GM23248 (cell line): ENCODE data around the gene COL7A1. TPM values are rescaled to one million over a fixed set of nuclear protein-coding genes. Genes with fewer than 3 reads are reported as not detected.
"Not testable (repeated sequence)": the region's sequence is repeated elsewhere in the genome, so short reads cannot be mapped to it uniquely, and the experiment has no call there.

ENCODE experiments used
- DNase-seq: peaks from one replicate; pipeline ENCODE4 v3.0.0-alpha.2; 2015
- H2AFZ ChIP-seq: fragments of 200-600 bp; sonication (generic); 2 replicates; pipeline ENCODE4 v1.6.1; 2016; ENCODE audit warnings: antibody characterized with exemption
- H3F3A ChIP-seq: fragments of 200-600 bp; sonication (generic); 2 replicates; pipeline ENCODE4 v1.6.1; 2016; ENCODE audit warnings: mild to moderate bottlenecking, antibody characterized with exemption, mixed run types; ENCODE audit not compliant: insufficient read depth
- H3K27ac ChIP-seq: fragments of 200-600 bp; sonication (generic); 2 replicates; pipeline ENCODE4 v1.5.1; 2016; ENCODE audit warnings: mild to moderate bottlenecking
- H3K27me3 ChIP-seq: fragments of 200-600 bp; sonication (generic); replicated peaks from 2 replicates; pipeline ENCODE4 v1.6.1; 2016; ENCODE audit warnings: mild to moderate bottlenecking; ENCODE audit not compliant: insufficient read depth
- H3K36me3 ChIP-seq: fragments of 200-600 bp; sonication (generic); 2 replicates; pipeline ENCODE4 v1.6.1; 2016; ENCODE audit warnings: low read depth, mild to moderate bottlenecking
- H3K4me1 ChIP-seq: fragments of 200-600 bp; sonication (generic); 2 replicates; pipeline ENCODE4 v1.6.1; 2016; ENCODE audit warnings: mild to moderate bottlenecking; ENCODE audit not compliant: insufficient read depth
- H3K4me2 ChIP-seq: fragments of 200-600 bp; sonication (generic); one replicate; pipeline ENCODE4 v1.6.1; 2016; ENCODE audit warnings: mild to moderate bottlenecking; ENCODE audit not compliant: unreplicated experiment
- H3K4me3 ChIP-seq: fragments of 200-600 bp; sonication (generic); 2 replicates; pipeline ENCODE4 v1.5.1; 2016; ENCODE audit warnings: mild to moderate bottlenecking
- H3K79me2 ChIP-seq: fragments of 200-600 bp; sonication (generic); 2 replicates; pipeline ENCODE4 v1.6.1; 2016; ENCODE audit warnings: mild to moderate bottlenecking; ENCODE audit not compliant: insufficient read depth
- H3K9ac ChIP-seq: fragments of 200-600 bp; sonication (generic); 2 replicates; pipeline ENCODE4 v1.6.1; 2016; ENCODE audit warnings: mild to moderate bottlenecking
- H3K9me2 ChIP-seq: fragments of 200-600 bp; sonication (generic); 2 replicates; pipeline ENCODE4 v1.6.1; 2016; ENCODE audit warnings: mixed run types, mild to moderate bottlenecking, moderate library complexity; ENCODE audit not compliant: insufficient read depth
- H3K9me3 ChIP-seq: fragments of 200-600 bp; sonication (generic); one replicate; pipeline ENCODE4 v1.6.1; 2017; ENCODE audit warnings: low read depth
- H4K20me1 ChIP-seq: fragments of 200-600 bp; sonication (generic); 2 replicates; pipeline ENCODE4 v1.6.0; 2016; ENCODE audit not compliant: insufficient read depth
- EZH2 ChIP-seq: fragments of 200-600 bp; sonication (generic); IDR thresholded peaks from 2 replicates; pipeline ENCODE4 v1.6.1; 2018; ENCODE audit warnings: antibody characterized with exemption, mild to moderate bottlenecking; ENCODE audit not compliant: insufficient read depth, poor library complexity, severe bottlenecking
- EZH2phosphoT487 ChIP-seq: fragments of 200-600 bp; sonication (generic); IDR thresholded peaks from 2 replicates; pipeline ENCODE4 v1.6.1; 2018; ENCODE audit warnings: antibody characterized with exemption, moderate library complexity, mild to moderate bottlenecking, low read depth; ENCODE audit not compliant: insufficient read depth
- WGBS, 2 experiments: methylation state at CpG; one replicate each; pipeline ENCODE4 v1.1.6; 2015 to 2017; ENCODE audit warnings: low lambda C conversion rate in 2 of 2, low coverage in 1 of 2; ENCODE audit errors: missing lambda C conversion rate in 2 of 2; 5-methylcytosine and 5-hydroxymethylcytosine counted together
- in situ Hi-C: fragments of 300-500 bp; cut with MboI; formaldehyde crosslinking; loops from 2 replicates; pipeline ENCODE4 v1.15.0; 2020
- polyA plus RNA-seq: library from polyadenylated mRNA; unstranded; fragments of >200 nt; fragmentation: Nextera tagmentation; extraction: Ambion mirVana; gene quantifications from 2 replicates; pipeline ENCODE4 v1.2.1, GENCODE V29; 2016
- total RNA-seq: library from RNA; depleted of rRNA; stranded (reverse); fragments of >200 nt; shearing (Covaris generic); gene quantifications from 2 replicates; pipeline ENCODE4 v1.2.3, GENCODE V29; 2014

Gene COL7A1
- total and polyA plus RNA-seq, 2 experiments from 2014 or later, result 11.2 to 33.6 TPM

- H3K79me2 ChIP-seq, result no peaks in the 10 kb centered on the region
- no peaks in the 10 kb centered on the region for H3K9me2 ChIP-seq
- no peaks in the 10 kb centered on the region for H3K4me1 ChIP-seq
- DNase-seq, result no peak
- no peak overlapping the region for H3K9ac ChIP-seq
- H3K4me2 ChIP-seq, result no peak overlapping the region
- TF ChIP-seq EZH2phosphoT487 (no peak), EZH2 (no peak)
- peaks cover 15% of the 10 kb centered on the region; the same call in 1 of the 2 replicates for H3K36me3 ChIP-seq
- 96 to 97% methylated on average over 6 of the region's 6 CpGs for WGBS, 2 experiments
- no peaks in the 10 kb centered on the region for H3F3A ChIP-seq
- no peaks in the 10 kb centered on the region for H4K20me1 ChIP-seq
- H3K4me3 ChIP-seq, result no peak overlapping the region
- no peak overlapping the region for H2AFZ ChIP-seq
- in situ Hi-C loops, result no loop called here
- no peaks in the 10 kb centered on the region for H3K9me3 ChIP-seq
- no peaks in the 10 kb centered on the region for H3K27me3 ChIP-seq
- H3K27ac ChIP-seq, result no peak overlapping the region
These were observed 62.7 kb downstream of the COL7A1 start for GRCh38 chr3:48532271-48532976.

- DNase-seq, H3K27me3 ChIP-seq, H3K4me1 ChIP-seq, H3K9ac ChIP-seq, H3K79me2 ChIP-seq, H3K27ac ChIP-seq, H2AFZ ChIP-seq, H4K20me1 ChIP-seq, H3F3A ChIP-seq, H3K4me2 ChIP-seq, H3K4me3 ChIP-seq, H3K9me3 ChIP-seq, H3K9me2 ChIP-seq, in situ Hi-C loops: not testable (repeated sequence)
- H3K36me3 ChIP-seq, result peaks cover 15% of the 10 kb centered on the region; the same call in 1 of the 2 replicates
- 94 to 98% methylated on average over 4 of the region's 4 CpGs for WGBS, 2 experiments
These were observed 64.4 kb downstream of the COL7A1 start for GRCh38 chr3:48530701-48531100.

GRCh38 chr3:48528754-48529153 is 66.4 kb downstream of the COL7A1 start:
- H3K4me3 ChIP-seq, result no peak overlapping the region
- no peak overlapping the region for H3K27ac ChIP-seq
- H3K36me3 ChIP-seq, result peaks cover 9% of the 10 kb centered on the region; the same call in 1 of the 2 replicates
- H3K4me1 ChIP-seq, result no peaks in the 10 kb centered on the region
- no peaks in the 10 kb centered on the region for H3F3A ChIP-seq
- no peaks in the 10 kb centered on the region for H3K27me3 ChIP-seq
- H3K9me2 ChIP-seq, result no peaks in the 10 kb centered on the region
- in situ Hi-C loops, result no loop called here
- no peak for DNase-seq
- H3K9ac ChIP-seq, result no peak overlapping the region
- no peak overlapping the region for H2AFZ ChIP-seq
- no peaks in the 10 kb centered on the region for H3K79me2 ChIP-seq
- no peaks in the 10 kb centered on the region for H3K9me3 ChIP-seq
- TF ChIP-seq EZH2 (no peak), EZH2phosphoT487 (no peak)
- WGBS, 2 experiments, result 74 to 75% methylated on average over 3 of the region's 3 CpGs
- H4K20me1 ChIP-seq, result no peaks in the 10 kb centered on the region
- no peak overlapping the region for H3K4me2 ChIP-seq

GRCh38 chr3:48528048-48528447 is 67.1 kb downstream of the COL7A1 start:
- Histone ChIP-seq H3F3A (no peaks in the 10 kb centered on the region), H3K36me3 (peaks cover 9% of the 10 kb centered on the region; the same call in 1 of the 2 replicates), H3K4me1 (no peaks in the 10 kb centered on the region), H2AFZ (no peak overlapping the region), H3K4me2 (no peak overlapping the region), H3K9ac (no peak overlapping the region), H3K4me3 (no peak overlapping the region), H3K9me3 (no peaks in the 10 kb centered on the region), H3K79me2 (no peaks in the 10 kb centered on the region), H3K9me2 (no peaks in the 10 kb centered on the region), H4K20me1 (no peaks in the 10 kb centered on the region), H3K27me3 (no peaks in the 10 kb centered on the region), H3K27ac (no peak overlapping the region)
- DNase-seq, result no peak
- no peak for TF ChIP-seq EZH2phosphoT487
- TF ChIP-seq EZH2, result no peak
- 96% methylated on average over 9 of the region's 9 CpGs for WGBS, 2 experiments
- in situ Hi-C loops, result no loop called here

GRCh38 chr3:48524970-48525369 is 70.2 kb downstream of the COL7A1 start:
- H3K4me1 ChIP-seq, result no peaks in the 10 kb centered on the region
- peaks cover 9% of the 10 kb centered on the region; the same call in 1 of the 2 replicates for H3K36me3 ChIP-seq
- no peaks in the 10 kb centered on the region for H3K27me3 ChIP-seq
- no peak for DNase-seq
- no peaks in the 10 kb centered on the region for H3K9me2 ChIP-seq
- no peaks in the 10 kb centered on the region for H4K20me1 ChIP-seq
- 89 to 91% methylated on average over 9 of the region's 9 CpGs for WGBS, 2 experiments
- no peaks in the 10 kb centered on the region for H3K9me3 ChIP-seq
- H3K4me3 ChIP-seq, result no peak overlapping the region
- H3K4me2 ChIP-seq, result no peak overlapping the region
- in situ Hi-C loops, result no loop called here
- TF ChIP-seq EZH2phosphoT487 (no peak), EZH2 (no peak)
- no peak overlapping the region for H3K9ac ChIP-seq
- H3K27ac ChIP-seq, result no peak overlapping the region
- no peaks in the 10 kb centered on the region for H3F3A ChIP-seq
- no peak overlapping the region for H2AFZ ChIP-seq
- H3K79me2 ChIP-seq, result no peaks in the 10 kb centered on the region
